Measurements from ENCODE around the gene NAA50.
A peak's percentile ranks its signal among the peaks of the same experiment; 100 is the strongest.

Gene NAA50

DNA sequence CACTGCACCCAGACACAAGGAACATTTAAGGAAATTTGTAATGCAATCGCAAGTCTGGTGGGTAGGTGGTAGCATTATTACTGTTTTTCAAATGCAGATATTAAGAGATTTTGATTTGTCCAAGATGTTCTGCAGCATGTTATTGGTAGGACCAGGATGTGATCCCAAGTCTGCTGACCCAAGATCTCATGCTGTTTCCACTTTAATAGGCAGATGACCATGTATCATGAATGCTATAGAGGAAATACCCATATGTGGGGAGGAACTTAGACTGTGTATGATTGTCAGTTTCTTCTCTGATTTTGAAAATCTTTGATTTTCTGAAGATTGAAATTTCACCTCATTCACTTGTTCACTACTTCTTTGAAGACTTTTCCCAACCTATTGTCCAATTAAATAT is 29.5 kb upstream of the NAA50 start:
- TF ChIP-seq, protein P1, sequence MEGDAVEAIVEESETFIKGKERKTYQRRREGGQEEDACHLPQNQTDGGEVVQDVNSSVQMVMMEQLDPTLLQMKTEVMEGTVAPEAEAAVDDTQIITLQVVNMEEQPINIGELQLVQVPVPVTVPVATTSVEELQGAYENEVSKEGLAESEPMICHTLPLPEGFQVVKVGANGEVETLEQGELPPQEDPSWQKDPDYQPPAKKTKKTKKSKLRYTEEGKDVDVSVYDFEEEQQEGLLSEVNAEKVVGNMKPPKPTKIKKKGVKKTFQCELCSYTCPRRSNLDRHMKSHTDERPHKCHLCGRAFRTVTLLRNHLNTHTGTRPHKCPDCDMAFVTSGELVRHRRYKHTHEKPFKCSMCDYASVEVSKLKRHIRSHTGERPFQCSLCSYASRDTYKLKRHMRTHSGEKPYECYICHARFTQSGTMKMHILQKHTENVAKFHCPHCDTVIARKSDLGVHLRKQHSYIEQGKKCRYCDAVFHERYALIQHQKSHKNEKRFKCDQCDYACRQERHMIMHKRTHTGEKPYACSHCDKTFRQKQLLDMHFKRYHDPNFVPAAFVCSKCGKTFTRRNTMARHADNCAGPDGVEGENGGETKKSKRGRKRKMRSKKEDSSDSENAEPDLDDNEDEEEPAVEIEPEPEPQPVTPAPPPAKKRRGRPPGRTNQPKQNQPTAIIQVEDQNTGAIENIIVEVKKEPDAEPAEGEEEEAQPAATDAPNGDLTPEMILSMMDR (IDR thresholded peaks at IDR 0.05; ENCODE audit: low read length, missing control alignments), result no peak
- no peak overlapping the region for H3K4me3 ChIP-seq (replicated peaks; ENCODE audit: low read depth, low read length)
- DNase-seq (ENCODE audit: low read depth), result no peak

DNA sequence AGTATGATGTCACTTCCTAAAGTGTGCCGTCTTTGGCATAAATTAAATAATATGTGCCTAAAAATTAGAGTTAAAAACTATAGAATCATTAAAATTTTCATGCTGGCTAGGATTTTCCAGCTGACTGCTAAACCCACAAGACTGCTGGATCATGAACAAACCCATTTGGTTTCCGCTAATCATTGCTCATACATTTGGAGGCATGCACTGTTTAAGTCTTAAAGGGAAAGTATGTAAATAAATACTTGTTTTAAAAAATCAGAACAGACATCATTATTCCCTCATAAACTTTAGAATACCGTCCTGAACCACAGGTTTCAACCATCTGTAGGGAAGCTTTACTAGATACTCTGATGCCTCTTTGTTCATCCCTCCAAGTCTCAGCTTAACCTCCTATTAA is 27.3 kb upstream of the NAA50 start:
- TF ChIP-seq, protein P1 (IDR thresholded peaks at IDR 0.05; ENCODE audit: low read length, missing control alignments), result no peak
- peak; percentile 58 for DNase-seq (ENCODE audit: low read depth)
- no peak overlapping the region for H3K4me3 ChIP-seq (replicated peaks; ENCODE audit: low read depth, low read length)

DNA sequence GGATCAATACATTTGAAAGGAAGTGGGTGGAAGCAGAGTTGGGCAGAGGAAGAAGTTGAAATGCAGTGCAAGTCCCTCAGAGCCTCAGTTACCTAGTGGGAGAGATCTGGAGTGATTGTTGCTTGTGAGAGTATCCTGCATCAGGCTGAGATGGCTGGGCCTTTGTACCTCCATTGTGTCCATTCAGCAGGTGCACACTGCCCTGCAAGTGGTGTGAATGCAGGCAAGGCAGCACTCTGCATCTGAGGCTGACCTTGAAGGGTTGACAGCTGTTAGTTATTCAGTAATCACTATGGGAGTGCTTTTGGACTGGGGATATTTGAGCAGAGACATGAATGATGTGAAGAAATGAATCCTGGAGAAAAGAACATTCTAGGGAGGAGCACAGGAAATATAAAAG is 25.9 kb upstream of the NAA50 start:
- no peak for DNase-seq (ENCODE audit: low read depth)
- TF ChIP-seq, protein P1 (IDR thresholded peaks at IDR 0.05; ENCODE audit: low read length, missing control alignments), result no peak
- no peak overlapping the region for H3K4me3 ChIP-seq (replicated peaks; ENCODE audit: low read depth, low read length)

DNA sequence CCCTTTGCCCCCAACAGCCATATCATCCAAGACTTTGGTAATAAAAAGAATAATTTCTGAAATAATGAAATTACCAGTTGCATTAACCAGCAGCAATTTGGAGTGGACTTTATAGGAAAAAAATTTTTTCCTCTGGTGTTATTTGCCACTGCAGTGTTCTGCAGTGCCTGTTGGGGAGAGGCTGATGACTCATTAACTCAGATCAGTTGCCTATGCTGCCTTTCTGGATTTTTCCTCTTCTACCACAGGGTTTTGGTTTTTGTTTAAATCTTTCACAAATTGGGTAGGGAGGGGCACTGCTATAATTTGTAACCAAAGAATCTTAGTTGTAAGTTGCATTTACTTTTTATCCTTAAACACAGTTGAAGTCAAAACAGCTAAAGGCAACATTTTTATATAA is 23.5 kb upstream of the NAA50 start:
- DNase-seq (ENCODE audit: low read depth), result peak; percentile 51
- no peak overlapping the region for H3K4me3 ChIP-seq (replicated peaks; ENCODE audit: low read depth, low read length)
- TF ChIP-seq, protein P1 (IDR thresholded peaks at IDR 0.05; ENCODE audit: low read length, missing control alignments), result peak; percentile 17

DNA sequence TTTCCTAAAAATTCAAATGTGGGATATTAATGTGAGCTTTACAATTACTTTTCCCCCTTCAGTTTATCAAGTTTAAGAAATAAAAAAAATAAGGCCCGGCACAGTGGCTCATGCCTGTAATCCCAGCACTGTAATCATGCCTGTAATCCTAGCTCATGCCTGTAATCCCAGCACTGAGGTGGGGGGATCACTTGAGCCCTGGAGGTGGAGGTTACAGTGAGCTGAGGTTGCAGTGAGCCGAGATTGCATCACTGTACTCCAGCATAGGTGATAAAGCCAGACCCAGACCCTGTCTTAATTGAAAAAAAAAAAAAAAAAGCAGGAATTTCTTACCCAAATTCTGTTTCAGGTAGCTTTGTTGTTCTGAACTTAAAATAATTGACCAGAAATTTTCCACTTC is 18.6 kb upstream of the NAA50 start:
- H3K4me3 ChIP-seq (replicated peaks; ENCODE audit: low read depth, low read length), result no peak overlapping the region
- TF ChIP-seq, protein P1 (IDR thresholded peaks at IDR 0.05; ENCODE audit: low read length, missing control alignments), result no peak
- no peak for DNase-seq (ENCODE audit: low read depth)

DNA sequence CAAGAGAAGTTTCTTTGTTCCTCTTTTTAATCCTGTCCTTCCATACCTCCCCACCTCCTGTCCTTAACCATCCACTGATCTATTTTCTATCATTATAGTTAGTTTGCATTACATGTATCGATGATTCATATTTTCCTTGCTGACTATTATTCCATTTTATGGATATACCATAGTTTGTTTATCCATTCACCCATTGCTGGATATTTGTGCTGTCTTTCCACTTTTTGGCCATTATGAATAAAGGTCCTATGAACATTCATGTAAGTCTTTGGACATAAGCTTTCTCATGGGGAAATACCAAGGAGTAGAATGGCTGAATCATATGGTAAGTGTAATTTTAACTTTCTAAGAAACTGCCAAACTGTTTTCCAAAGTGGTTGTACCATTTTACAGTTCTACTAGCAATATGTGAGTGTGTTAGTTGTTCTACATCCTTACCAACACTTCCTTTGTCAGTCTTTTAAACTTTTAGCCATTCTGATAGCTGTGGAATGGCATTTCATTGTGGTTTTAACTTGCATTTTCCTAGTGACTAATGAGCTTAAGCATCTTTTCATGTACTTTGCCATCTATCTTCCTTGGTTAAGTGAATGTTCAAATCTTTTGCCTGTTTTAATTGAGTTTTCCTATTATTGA is 12.5 kb upstream of the NAA50 start:
- DNase-seq (ENCODE audit: low read depth), result peak; percentile 63

More for the DNA sequence above, 12.5 kb upstream of the NAA50 start:
- no peak overlapping the region for H3K4me3 ChIP-seq (replicated peaks; ENCODE audit: low read depth, low read length)
- TF ChIP-seq, protein P1 (IDR thresholded peaks at IDR 0.05; ENCODE audit: low read length, missing control alignments), result no peak

All from fibroblast of pulmonary artery (primary cell).